B cell (primary cell): Measurements from ENCODE around the gene SIRT3. TPM values are rescaled to one million over a fixed set of nuclear protein-coding genes. Genes with fewer than 3 reads are reported as not detected.

Experiments
- ATAC-seq: fragments of 200-7000 bp; cut with Tn5 transposase; one replicate; pipeline ENCODE4 v1.10.0; 2021; ENCODE audit warnings: low read depth, mild to moderate bottlenecking, moderate number of reproducible peaks, moderate library complexity
- CTCF ChIA-PET: fragments of 350-600 bp; sonication (Branson Sonifier 250); formaldehyde crosslinking; loops from one replicate; lab custom pipeline; 2021; ENCODE audit warnings: antibody characterized with exemption, inconsistent platforms; lab: Charles Lee
- POLR2A ChIA-PET: fragments of 350-600 bp; sonication (Branson Sonifier 250); formaldehyde crosslinking; loops from one replicate; lab custom pipeline; 2021; ENCODE audit warnings: antibody characterized with exemption; lab: Charles Lee
- DNase-seq: peaks from one replicate; pipeline ENCODE4 v3.0.0; 2013
- H2AFZ ChIP-seq: 2 replicates; pipeline ENCODE4 v1.6.1; 2012; ENCODE audit warnings: mild to moderate bottlenecking, low read depth, low read length; ENCODE audit not compliant: insufficient read depth, poor library complexity, severe bottlenecking
- H3K27ac ChIP-seq, 2 donors: 1 replicate in 1 of 2; 2 replicates in 1 of 2; pipeline ENCODE4 v1.5.1; 2012 to 2013; ENCODE audit warnings: low read length in 2 of 2, mild to moderate bottlenecking in 2 of 2, moderate library complexity in 1 of 2
- H3K27me3 ChIP-seq, 4 experiments: fragments of 200-600 bp in 1 of 4; sonication (generic) in 1 of 4; replicated peaks in 1 of 4; 1 replicate in 2 of 4; 2 replicates in 2 of 4; pipeline versions ENCODE4 v1.6.1 to v1.7.0; 2013 to 2016; ENCODE audit warnings: low read length in 3 of 4, mild to moderate bottlenecking in 2 of 4, mixed read lengths in 1 of 4, moderate library complexity in 1 of 4; ENCODE audit not compliant: insufficient read depth in 4 of 4, control insufficient read depth in 3 of 4; ENCODE audit errors: control extremely low read depth in 1 of 4
- H3K36me3 ChIP-seq, 2 experiments: replicated peaks in 1 of 2; 1 replicate in 1 of 2; 2 replicates in 1 of 2; pipeline versions ENCODE4 v1.6.1 to v1.7.1; 2013; ENCODE audit warnings: low read length in 1 of 2; ENCODE audit not compliant: insufficient read depth in 2 of 2, control insufficient read depth in 1 of 2; ENCODE audit errors: control extremely low read depth in 1 of 2, extremely low read depth in 1 of 2
- H3K4me1 ChIP-seq, 2 donors: fragments of 200-600 bp in 1 of 2; sonication (generic) in 1 of 2; 1 replicate in 1 of 2; 2 replicates in 1 of 2; pipeline versions ENCODE4 v1.5.1 to v1.6.1; 2013 to 2017; ENCODE audit warnings: low read length in 2 of 2; ENCODE audit not compliant: control insufficient read depth in 2 of 2, insufficient read depth in 2 of 2
- H3K4me2 ChIP-seq: replicated peaks from 2 replicates; pipeline ENCODE3; 2012; ENCODE audit warnings: mild to moderate bottlenecking, low read depth, low read length; ENCODE audit not compliant: poor library complexity, severe bottlenecking
- H3K4me3 ChIP-seq, 5 experiments: fragments of 200-600 bp in 1 of 5; sonication (generic) in 1 of 5; 1 replicate in 3 of 5; 2 replicates in 2 of 5; pipeline versions ENCODE4 v1.5.1 to v1.7.0; 2011 to 2016; ENCODE audit warnings: low read length in 4 of 5, mild to moderate bottlenecking in 4 of 5, low read depth in 2 of 5, control low read depth in 1 of 5, moderate library complexity in 1 of 5; ENCODE audit not compliant: insufficient read depth in 1 of 5; ENCODE audit errors: control extremely low read depth in 1 of 5, extremely low read depth in 1 of 5
- H3K79me2 ChIP-seq: fragments of 200-600 bp; sonication (generic); one replicate; pipeline ENCODE4 v1.6.0; 2016; ENCODE audit warnings: low read length; ENCODE audit not compliant: control insufficient read depth, insufficient read depth
- H3K9ac ChIP-seq: fragments of 200-600 bp; sonication (generic); 2 replicates; pipeline ENCODE4 v1.6.1; 2017; ENCODE audit warnings: mild to moderate bottlenecking, low read length, moderate library complexity
- H3K9me3 ChIP-seq, 3 donors: one replicate each; pipeline versions ENCODE4 v1.6.1 to v1.7.1; 2013; ENCODE audit warnings: low read length in 2 of 3; ENCODE audit not compliant: control insufficient read depth in 2 of 3, insufficient read depth in 1 of 3; ENCODE audit errors: control extremely low read depth in 1 of 3
- H4K20me1 ChIP-seq: 2 replicates; pipeline ENCODE4 v1.6.0; 2012; ENCODE audit warnings: mild to moderate bottlenecking, low read length; ENCODE audit not compliant: insufficient read depth, control insufficient read depth, poor library complexity, severe bottlenecking
- H3K27ac Mint-ChIP-seq: one replicate; pipeline ENCODE4 v1.8.0; 2021; ENCODE audit warnings: mixed read lengths
- H3K27me3 Mint-ChIP-seq: one replicate; pipeline ENCODE4 v1.8.0; 2021; ENCODE audit warnings: mixed read lengths
- H3K4me1 Mint-ChIP-seq: one replicate; pipeline ENCODE4 v1.8.0; 2021; ENCODE audit warnings: mixed read lengths
- H3K4me3 Mint-ChIP-seq: one replicate; pipeline ENCODE4 v1.8.0; 2021; ENCODE audit warnings: mixed read lengths
- H3K9me3 Mint-ChIP-seq: one replicate; pipeline ENCODE4 v1.8.0; 2022; ENCODE audit warnings: mixed read lengths; ENCODE audit not compliant: insufficient read depth
- EZH2 ChIP-seq: IDR thresholded peaks from 2 replicates; pipeline ENCODE4 v1.6.1; 2012; ENCODE audit warnings: borderline replicate concordance, low read depth, mild to moderate bottlenecking, moderate library complexity, low read length; ENCODE audit not compliant: insufficient read depth, poor library complexity, severe bottlenecking
- WGBS: methylation state at CpG from one replicate; pipeline ENCODE4 v1.1.5; 2013; ENCODE audit warnings: missing lambda C conversion rate; ENCODE audit not compliant: insufficient coverage; 5-methylcytosine and 5-hydroxymethylcytosine counted together
- intact Hi-C: fragments of 100-400 bp; cut with micrococcal nuclease; formaldehyde crosslinking; loops from one replicate; pipeline ENCODE4 v1.10.0; 2022
- polyA plus RNA-seq: library from polyadenylated mRNA; depleted of rRNA; stranded (reverse); fragments of >200 nt; gene quantifications from 2 replicates; pipeline ENCODE4 v1.2.3, GENCODE V29; 2012
- total RNA-seq, 2 donors: library from RNA; stranded (reverse); fragments of 120-200 nt in 1 of 2; gene quantifications; 1 replicate in 1 of 2; 2 replicates in 1 of 2; pipeline versions ENCODE4 v1.2.3 to v1.2.4, GENCODE V29; 2013 to 2022
- TF ChIP-seq, protein P1 (sequence below): fragments of 200-600 bp; IDR thresholded peaks from one replicate; pipeline ENCODE4 v1.8.0; 2022; ENCODE audit warnings: antibody characterized with exemption, mild to moderate bottlenecking

Gene SIRT3
- total and polyA plus RNA-seq, 2 donors (not counting 1 experiment from before 2014, with no cell fraction given), result 22.9 to 27.9 TPM

DNA sequence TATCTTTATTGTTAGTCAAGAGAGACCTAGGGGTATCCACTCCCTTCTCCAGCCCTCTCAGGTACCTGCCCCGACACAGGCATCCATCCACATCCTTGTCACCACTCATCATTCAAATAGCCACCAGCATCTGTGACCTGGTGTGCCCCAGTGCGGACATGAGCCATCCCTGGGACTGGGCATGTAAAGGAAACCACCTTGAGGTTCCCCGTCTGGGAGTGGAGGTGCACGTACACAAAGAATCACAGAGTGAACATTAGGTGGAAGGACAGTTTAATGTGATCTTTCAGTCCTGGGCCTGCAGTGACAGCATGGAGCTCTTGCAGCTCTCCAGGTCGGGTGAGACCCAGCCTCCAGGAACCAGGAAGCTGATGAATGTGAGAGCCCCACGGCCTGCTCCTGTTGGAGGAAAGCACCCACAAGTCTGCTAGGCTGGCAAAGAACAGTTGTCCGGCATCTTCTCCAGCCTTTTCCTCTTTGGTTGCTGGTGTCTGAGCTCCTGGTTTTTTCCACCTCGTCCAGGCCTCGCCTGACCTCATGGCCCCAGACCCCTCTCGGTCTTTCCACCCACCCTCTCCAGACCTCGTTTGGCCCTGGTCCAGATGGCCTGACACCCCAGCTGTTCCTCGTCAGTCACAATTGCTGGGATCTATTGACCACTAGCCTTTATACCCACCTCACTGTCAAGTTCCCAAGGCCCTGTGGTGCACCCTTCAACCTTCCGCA, 17.2 kb upstream of the SIRT3 start:
- peaks cover 16 to 23% of the 10 kb centered on the region in 2 donors for H3K4me1 ChIP-seq
- H3K4me3 ChIP-seq, result no peak overlapping the region
- no peaks in the 10 kb centered on the region for H3K9me3 ChIP-seq
- no peak overlapping the region for H3K4me2 ChIP-seq
- intact Hi-C loops, result no loop called here
- ATAC-seq, result no peak
- CTCF ChIA-PET, result interaction anchor here (0.8 to 6.2 kb wide), 6 partner anchors 12 to 109 kb away, joined by 3 to 82 read pairs (median 37); partner anchors contain the start of gene IFITM2
- H3K9ac ChIP-seq, result no peak overlapping the region
- Mint-ChIP-seq H3K4me3 (no peak overlapping the region), H3K27me3 (no peaks in the 10 kb centered on the region), H3K27ac (no peak overlapping the region), H3K4me1 (peaks cover 23% of the 10 kb centered on the region), H3K9me3 (no peaks in the 10 kb centered on the region)
- POLR2A ChIA-PET, result no interaction called here
- H3K27me3 ChIP-seq, result no peaks in the 10 kb centered on the region
- H3K79me2 ChIP-seq, result peaks cover 5% of the 10 kb centered on the region
- 96% methylated on average over 13 of the region's 13 CpGs for WGBS
- H4K20me1 ChIP-seq, result no peaks in the 10 kb centered on the region
- H3K27ac ChIP-seq, result no peak overlapping the region
- no peak for DNase-seq
- no peak overlapping the region for H2AFZ ChIP-seq
- peaks cover 0 to 49% of the 10 kb centered on the region in 2 experiments for H3K36me3 ChIP-seq
- TF ChIP-seq, protein P1, sequence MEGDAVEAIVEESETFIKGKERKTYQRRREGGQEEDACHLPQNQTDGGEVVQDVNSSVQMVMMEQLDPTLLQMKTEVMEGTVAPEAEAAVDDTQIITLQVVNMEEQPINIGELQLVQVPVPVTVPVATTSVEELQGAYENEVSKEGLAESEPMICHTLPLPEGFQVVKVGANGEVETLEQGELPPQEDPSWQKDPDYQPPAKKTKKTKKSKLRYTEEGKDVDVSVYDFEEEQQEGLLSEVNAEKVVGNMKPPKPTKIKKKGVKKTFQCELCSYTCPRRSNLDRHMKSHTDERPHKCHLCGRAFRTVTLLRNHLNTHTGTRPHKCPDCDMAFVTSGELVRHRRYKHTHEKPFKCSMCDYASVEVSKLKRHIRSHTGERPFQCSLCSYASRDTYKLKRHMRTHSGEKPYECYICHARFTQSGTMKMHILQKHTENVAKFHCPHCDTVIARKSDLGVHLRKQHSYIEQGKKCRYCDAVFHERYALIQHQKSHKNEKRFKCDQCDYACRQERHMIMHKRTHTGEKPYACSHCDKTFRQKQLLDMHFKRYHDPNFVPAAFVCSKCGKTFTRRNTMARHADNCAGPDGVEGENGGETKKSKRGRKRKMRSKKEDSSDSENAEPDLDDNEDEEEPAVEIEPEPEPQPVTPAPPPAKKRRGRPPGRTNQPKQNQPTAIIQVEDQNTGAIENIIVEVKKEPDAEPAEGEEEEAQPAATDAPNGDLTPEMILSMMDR, result no peak
- TF ChIP-seq EZH2, result no peak

GRCh38 chr11:252666-253065, 16.5 kb upstream of the SIRT3 start:
- 98% methylated on average over 4 of the region's 8 CpGs for WGBS

More at GRCh38 chr11:252666-253065, 16.5 kb upstream of the SIRT3 start:
- Histone ChIP-seq H3K27me3 (no peaks in the 10 kb centered on the region), H3K9ac (no peak overlapping the region), H3K36me3 (peaks cover 0 to 56% of the 10 kb centered on the region in 2 experiments), H3K79me2 (peaks cover 5% of the 10 kb centered on the region), H4K20me1 (no peaks in the 10 kb centered on the region), H3K27ac (no peak overlapping the region), H3K4me3 (no peak overlapping the region), H3K4me1 (peaks cover 9 to 16% of the 10 kb centered on the region in 2 donors), H2AFZ (no peak overlapping the region), H3K9me3 (no peaks in the 10 kb centered on the region), H3K4me2 (no peak overlapping the region)
- ATAC-seq (no peak), DNase-seq (no peak)
- no peak for TF ChIP-seq EZH2
- TF ChIP-seq, protein P1, result no peak
- Mint-ChIP-seq H3K4me3 (no peak overlapping the region), H3K27ac (peak overlapping the region; percentile 26), H3K27me3 (no peaks in the 10 kb centered on the region), H3K9me3 (no peaks in the 10 kb centered on the region), H3K4me1 (peaks cover 17% of the 10 kb centered on the region)
- POLR2A ChIA-PET, result no interaction called here
- intact Hi-C loops, result no loop called here
- CTCF ChIA-PET, result interaction anchor here (0.8 to 6.2 kb wide), 11 partner anchors 10 to 110 kb away, joined by 3 to 82 read pairs (median 32); partner anchors contain the start of genes IFITM2 and IFITM5
